NCI-H2227 (cell line): Measurements from ENCODE around the gene SPINDOC.
"Not testable (repeated sequence)": the region's sequence is repeated elsewhere in the genome, so short reads cannot be mapped to it uniquely, and the experiment has no call there.

Experiments used
- DNase-seq: peaks from one replicate; lab custom pipeline; 2025; ENCODE audit not compliant: unreplicated experiment; lab: John Stamatoyannopoulos, UW

Gene SPINDOC, protein sequence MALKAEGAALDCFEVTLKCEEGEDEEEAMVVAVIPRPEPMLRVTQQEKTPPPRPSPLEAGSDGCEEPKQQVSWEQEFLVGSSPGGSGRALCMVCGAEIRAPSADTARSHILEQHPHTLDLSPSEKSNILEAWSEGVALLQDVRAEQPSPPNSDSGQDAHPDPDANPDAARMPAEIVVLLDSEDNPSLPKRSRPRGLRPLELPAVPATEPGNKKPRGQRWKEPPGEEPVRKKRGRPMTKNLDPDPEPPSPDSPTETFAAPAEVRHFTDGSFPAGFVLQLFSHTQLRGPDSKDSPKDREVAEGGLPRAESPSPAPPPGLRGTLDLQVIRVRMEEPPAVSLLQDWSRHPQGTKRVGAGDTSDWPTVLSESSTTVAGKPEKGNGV

DNA sequence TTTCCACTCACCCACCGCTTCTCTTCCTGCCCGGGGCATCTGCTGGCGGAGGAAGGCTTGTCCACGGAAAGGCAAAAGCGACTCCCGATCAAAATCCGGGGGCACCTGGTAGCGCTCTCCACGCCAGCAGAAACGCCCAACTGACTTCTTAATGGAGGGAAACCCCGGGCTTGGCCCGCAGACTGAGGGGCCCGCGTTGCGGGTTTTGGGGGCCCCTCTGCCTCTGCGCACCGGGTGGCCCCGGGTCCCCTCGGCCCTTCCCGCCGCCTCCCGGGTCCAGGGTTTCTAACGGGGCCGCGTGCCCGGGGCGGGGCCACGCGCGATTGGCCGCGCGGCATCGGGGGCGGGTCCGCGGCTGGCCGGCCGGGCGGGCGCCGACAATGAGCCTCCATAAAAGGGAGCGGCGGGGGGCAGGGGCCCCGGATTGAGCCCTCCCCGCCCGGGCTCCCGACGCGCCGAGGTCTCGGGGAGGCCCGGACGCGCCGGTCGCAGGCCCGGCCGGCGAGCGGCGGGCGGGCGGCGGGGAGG lies at the start of gene SPINDOC:
Gene SPINDOC (plus strand): TSS at position 422 of the 528 bp plus-strand sequence. CDS start 231 bp downstream, outside the sequence.
- peak; percentile 91 for DNase-seq

DNA sequence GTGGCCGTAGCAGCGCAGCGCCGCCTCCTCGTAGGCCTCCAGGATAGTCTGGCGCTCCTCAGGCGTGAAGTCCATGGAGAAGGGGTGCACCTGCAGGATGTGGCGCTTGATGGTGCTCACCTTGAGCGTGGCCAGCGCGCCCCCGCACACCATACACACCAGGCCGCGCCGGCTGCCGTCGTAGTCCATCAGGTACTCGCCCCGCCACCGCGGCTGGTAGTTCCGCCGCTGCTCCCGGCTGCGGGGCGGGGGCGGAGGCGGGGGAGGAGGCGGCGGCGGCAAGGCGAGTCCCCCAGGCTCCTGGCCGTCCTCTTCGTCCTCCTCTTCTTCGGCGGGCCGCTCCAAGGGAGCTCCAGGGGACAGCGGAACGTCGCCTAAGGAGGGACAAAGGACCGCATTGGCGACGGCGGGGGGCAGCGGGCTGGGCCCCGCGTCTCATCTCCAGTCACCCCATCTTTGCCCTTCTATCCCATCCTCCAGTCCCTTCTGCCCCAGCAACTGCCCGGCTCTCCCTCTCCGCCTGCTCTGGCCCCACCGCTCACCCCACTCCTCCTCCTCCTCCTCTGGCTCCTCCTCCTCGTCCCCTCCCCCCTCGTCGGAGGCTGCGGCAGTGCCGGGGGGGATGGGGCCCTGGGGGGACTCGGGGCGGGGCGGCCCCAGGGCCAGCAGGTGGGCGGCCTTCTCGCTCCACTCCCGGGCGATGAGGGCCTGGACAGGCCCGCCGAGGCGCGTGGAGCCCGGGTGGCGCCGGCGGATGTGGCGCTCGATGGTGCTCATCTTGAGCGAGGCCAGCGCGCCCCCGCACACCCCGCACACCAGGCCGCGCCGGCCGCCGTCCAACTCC lies 49.5 kb upstream of the SPINDOC start:
- no peak for DNase-seq

DNA sequence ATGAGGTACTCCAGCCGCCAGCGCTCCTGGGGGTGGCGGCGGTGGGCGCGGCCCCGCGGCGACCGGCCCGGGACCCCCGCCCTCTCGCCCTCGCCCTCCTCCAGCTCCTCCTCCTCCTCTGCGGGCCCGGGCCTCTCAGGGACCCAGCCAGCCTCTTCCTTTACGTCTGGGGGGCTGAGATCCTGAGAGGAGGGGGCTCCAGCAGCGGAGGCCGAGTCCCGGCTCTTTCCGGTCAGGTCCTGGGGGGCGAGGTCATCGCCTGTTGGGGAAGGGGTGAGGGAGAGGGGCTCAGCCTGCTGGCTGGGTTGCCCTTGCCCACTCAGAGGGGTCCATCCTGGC lies 48.9 kb upstream of the SPINDOC start:
- no peak for DNase-seq

DNA sequence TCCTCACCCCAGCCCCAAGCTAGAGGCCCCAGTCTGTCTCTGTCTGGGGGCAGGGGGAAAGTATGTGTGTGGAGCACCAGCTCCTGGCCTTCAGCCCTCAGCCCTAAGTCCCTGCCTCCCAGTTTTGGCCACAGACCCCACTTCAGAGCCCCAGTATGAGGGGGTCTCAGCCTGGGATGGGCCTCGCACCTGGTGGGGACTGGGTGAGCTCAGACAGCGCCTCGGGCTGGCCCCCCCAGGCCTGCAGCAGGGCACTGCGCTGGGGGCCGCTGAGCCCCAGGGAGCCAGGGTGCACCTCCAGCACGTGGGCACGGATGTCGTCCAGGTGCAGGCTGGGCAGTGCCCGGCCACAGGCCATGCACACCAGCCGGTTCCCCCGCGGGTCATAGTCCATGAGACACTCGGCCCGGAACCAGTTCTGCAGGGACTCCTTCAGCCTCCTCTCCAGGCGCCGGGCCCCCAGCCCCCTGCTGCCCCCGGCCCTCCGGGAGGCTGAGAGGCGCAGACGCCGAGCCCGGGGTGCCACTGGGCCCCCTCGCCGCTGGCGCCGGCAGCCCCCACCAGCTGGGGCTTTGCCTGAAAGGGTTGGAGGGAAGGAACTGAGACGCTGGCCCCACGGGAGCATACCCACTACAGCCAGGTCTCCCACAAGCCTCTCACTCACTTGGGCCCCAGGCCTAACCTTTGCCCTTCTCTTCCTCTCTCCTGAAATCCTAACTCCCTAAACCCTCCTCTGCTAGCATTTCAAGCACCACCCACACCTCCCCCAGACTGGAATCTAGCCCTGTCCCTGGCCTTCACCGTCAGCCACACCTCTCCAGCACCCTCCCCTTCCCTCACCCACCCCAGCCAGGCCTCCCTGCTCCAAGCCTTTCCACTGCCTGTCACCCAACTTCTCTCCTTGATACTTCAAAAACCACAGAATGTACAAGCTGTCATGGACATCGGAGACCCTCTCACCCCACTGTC lies 48.3 kb upstream of the SPINDOC start:
- DNase-seq = no peak

DNA sequence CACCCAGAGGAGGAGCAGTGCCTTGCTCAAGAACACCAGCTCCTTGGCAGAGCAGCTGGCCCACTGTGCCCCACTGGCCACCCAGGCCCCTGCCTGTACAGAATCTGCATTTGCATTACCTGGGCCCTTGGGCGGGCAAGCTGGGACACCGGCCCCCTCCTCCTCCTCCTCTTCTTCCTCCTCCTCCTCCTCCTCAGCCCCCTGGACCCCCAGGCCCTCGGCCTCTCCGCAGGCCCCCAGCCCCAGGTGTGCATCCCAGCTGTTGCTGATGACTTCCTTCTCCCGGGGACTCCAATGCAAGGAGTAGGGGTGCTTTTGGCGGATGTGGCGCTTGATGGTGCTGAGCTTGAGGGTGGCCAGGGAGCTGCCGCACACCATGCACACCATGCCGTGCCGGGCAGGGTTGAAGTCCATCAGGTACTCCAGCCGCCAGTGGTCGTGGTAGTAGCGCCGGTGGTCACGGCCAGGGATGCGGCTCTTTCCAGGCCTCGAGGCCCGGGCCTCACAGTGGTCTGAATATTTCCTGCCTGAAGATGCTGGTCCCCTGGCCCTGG lies 47.5 kb upstream of the SPINDOC start:
- DNase-seq = no peak

DNA sequence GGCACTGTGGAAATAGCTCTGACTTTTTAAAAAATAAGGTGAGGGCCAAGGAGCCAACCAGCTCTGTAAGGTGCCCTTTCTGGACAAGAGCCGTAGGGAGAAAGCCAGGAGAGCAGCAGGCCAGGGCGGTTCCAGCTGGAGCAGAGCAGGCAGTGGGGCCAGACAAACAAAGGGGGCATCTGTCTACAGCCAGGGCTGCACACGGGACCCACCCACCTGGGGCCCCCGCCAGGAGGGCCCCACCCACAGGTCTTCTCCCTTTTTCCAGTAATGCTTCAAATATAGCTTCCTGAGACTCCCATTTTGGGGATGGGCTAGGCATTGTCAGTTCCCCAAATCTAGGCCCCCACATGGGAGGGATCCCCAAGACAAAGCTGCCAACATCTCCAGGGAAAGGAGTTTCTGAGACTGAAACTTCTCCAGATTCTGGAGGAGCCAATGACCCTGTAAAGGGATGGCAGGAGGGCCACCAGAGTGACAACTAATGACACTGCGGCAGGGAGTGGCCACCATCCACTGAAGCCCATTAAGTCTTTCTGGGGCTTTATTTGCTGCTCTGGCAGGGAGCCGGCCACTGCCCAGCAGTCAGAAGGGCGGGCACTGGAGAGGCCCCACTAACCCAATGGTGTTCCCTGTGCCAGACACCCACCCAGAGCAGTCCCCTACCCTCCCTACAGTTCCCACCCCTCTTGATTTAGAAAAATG lies 46.6 kb upstream of the SPINDOC start:
- no peak for DNase-seq

DNA sequence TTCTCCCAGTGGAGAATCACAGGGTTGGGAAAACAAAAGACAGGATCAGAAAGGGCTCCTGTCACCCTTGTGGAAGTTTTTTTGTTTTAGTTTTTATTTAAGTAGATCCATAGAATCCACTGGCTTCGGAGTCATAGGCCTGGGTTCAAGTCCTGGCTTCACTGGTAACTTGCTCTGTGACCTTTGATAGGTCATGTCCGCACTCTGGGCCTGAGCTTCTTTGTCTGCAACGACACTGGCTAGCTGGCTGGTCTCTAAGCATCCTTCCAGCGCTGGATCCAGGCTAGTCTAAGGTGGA lies 46.0 kb upstream of the SPINDOC start:
- DNase-seq = no peak

DNA sequence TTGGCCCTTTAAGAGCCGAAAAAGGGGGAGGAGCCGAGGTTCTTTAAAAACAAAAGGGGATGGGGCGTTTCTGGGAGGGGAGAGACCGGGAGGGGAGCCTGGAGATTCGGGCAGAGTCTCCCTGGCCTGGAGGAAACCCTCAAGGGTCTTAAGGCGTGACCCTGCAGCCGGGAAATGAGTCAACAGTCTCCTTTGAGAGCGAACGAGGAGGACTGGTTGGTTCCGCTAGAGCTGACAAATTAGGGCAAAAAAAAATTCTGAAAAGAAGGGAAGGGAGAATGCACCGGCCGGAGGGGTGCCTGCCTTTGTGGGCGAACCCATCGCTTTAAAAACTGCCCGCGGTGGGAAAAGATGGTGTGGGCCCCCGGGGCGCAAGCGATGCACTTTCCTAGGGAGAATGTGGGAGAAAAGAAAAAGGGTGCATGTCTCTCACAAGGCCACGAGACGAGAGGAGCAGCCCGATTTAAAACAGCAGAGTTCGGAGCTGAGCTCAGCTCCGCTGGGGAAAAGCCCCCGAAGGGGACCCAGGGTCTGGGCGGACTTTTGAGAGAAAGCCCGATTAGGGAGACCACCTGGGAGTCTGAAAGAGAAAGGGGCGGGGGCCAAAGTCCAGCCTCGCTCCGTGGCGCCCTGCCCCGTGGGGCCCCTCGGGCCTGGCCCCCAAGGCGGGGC lies 45.6 kb upstream of the SPINDOC start:
- DNase-seq = peak; percentile 75

DNA sequence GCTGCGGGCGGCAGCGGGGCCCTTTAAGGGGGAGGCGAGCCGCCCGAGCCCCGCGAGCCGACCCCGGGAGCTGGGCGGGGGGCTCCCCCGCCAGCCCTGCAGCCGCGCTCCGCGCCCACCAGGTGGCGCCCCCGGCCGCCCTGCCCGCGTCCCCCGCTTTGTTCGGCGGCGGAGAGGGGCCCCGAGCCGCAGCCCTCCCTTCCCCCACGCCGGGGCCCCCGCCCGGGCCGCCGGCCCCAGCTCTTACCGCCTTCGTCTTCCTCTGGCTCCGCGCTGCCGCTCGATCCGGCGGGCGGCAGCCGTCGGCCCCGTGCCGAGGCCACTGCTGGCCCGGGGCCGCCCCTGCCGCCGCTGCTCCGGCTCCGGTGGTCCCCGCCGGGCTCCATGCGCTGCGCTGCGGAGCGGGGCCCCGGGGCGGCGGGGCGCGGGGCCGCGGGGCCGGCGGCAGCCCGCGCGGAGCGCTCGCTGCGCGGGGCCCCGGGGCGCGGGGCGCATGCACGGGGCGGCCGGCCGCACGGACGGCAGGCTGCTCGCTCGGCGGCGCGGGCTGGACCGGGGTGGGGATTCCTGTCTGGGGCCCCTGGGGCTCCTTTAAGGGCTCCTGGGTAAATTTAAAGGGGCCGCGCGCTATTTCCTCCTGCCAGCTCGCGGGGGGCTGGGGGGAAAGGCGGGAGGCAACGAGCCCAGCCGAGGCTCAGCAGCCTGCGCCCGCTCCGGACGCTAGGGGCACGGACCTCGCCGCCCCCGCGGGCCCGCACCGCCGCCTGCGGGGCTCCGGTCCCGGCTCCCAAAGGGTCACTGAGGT lies 44.8 kb upstream of the SPINDOC start, which contains the start of gene ZFTA:
Gene ZFTA (minus strand): TSS at position 539 of the 805 bp plus-strand sequence. CDS start 153 bp downstream, at position 386.
- peak; percentile 79 for DNase-seq

DNA sequence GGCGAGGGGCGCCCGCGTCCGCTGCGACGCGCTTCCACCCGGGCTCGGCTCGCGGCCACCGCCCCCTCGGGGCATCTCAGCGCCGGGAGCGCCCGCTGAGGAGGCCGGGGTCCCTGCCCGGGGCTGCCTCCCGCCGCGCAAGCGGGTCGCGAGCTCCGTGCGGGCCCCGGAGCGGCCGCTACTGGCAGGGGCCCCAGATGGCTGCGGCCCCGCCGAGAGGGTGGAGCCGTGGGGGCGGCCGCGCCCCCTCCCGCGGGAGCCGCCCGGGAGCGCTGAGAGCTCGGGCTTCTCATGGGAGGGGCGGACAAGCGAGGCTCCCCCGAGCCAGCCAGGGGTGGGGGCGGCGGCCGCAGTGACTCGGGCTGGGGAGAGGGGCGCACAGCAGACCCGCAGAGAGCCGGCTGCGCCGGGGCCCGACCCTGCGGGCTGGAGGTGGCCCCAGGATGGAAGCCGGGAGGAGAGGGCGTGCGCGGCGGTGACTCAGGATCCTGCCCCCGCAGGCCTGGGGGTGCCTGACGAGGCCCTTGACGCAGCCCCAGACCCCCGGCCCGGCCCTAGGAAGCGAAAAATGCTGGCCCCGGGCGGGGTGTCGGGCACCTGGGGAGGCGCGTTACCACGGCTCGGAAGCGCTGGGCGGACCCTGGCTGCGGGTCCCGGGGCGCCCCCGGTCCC lies 44.1 kb upstream of the SPINDOC start:
- peak; percentile 70 for DNase-seq

DNA sequence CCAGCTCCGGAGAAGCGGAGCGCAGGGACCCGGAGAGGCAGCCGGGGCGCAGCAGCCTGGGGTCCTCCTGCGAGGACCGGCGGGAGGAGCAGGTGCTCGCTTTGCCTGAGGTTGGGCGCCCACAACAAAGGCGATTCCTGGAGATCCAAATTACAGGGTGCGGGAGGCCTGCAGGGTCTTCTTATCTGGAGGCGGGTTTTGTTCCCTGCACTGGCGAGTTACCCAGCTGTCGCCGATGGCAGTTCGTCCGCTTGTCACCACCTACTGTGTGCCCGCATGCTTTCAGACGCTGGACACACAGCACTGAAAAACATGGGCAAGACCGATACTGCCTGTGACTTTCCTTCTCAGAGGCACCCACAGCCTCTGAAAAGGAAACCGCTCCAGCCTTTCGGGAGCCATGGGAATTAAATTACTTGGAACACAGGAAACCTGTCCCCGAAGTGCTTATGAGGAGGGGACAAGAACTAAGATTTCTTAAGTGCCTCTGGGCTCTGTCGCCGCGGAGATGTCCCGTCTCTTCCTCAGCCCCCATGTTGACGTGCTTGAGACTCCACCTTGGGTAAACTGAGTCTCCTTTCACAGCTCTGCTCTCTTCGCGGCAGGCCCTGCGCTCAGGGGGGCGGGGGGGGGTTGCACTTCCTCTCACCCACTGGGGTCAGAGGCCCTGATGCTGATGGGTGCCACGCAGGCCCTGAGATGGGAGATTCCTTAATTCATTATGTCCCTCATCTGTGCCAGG lies 43.4 kb upstream of the SPINDOC start:
- peak; percentile 61 for DNase-seq

DNA sequence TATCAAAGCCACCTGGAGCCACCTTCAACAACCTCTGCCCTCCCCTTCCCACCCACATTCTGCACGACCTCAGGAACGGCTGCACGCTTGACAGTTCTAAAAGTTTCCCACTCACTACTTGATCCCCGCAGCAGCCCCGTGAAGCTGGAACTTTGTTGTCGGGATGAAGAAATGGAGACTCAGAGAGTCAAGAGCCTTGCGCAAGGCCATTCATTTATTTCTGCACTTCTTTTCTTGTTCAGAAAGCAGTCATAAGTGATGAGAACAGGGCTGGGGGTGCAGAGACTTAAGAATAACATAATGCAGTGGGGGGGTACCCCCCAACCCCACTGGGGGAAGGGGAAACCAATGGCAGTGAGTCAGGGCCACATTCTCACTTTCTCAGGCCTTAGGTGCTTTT lies 42.5 kb upstream of the SPINDOC start:
- no peak for DNase-seq

DNA sequence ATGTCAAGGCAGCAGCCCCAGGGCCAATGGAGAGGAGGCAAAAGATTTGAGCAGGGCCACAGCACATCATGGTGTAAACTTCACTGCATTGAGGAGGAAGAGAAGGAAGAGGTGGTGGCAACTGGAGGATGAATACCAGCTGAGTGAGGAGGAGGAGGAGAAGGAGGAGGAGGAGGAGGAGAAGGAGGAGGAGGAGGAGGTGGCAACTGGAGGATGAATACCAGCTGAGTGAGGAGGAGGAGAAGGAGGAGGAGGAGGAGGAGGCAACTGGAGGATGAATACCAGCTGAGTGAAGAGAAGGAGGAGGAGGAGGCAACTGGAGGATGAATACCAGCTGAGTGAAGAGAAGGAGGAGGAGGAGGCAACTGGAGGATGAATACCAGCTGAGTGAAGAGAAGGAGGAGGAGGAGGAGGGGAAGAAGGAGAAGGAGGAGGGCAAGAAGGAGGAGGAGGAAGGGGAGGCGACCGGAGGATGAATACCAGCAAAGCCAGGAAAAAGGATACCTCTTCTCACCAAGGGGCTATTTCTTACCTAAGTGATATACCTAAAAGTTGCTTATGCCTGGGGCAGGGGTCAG lies 41.4 kb upstream of the SPINDOC start:
- not testable (repeated sequence) for DNase-seq

DNA sequence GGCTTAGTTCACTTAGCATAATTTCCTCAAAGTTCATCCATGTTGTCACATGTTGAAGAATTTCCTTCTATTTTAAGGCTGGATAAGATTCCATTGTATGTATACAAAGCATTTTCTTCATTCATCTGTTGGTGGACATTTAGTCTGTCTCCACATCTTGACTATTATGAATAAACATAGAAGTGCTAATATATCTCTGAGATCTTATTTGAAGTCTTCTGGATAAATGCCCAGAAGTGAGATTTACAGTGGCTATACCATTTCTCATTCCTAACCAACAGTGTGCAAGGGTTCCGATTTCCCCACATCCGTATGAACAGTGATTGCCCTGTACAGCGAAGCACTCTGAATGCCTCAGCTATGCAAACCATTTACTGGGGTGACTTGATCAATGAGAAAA lies 38.1 kb upstream of the SPINDOC start:
- DNase-seq = no peak

DNA sequence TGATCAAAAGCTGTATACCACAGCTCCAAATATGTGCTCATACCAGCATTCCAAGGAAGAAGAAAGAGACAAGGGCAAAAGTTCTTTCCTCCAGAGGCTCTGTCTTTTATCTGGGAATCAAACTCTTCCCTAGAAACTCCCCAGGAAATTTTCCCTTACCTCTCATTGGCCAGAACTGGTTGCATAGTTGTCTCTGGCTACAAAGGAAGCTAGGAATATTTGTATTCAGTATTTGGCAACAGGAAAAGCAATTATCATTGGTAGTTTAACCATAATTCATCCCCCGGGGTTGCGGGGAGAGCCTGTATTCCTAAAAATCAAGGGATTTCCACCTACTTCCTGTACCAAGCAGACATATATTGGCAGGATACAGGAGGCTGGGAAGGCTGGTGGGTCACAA lies 34.2 kb upstream of the SPINDOC start:
- DNase-seq = no peak

DNA sequence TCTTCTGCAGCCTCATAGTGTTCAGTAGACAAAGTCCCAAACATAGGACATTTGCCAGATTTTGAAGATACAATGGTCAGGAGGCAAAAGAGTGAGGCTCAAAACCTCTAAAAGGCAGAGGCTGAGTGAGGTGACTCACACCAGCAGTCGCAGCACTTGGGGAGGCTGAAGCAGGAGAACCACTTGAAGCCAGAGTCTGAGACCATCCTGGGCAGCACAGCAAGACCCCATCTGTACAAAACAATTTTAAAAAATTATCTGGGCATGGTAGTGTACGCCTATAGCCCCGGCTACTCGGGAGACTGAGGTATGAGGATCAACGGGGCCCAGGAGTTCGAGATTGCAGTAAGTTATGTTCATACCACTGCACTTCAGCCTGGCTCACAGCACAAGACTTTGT lies 30.5 kb upstream of the SPINDOC start:
- no peak for DNase-seq
